HG03159 (cell line): ENCODE data around the gene ST6GAL1.

ENCODE experiments used
- ATAC-seq: cut with Tn5 transposase; IDR thresholded peaks from one replicate; pipeline ENCODE4 v1.9.1; 2021; ENCODE audit warnings: mild to moderate bottlenecking, moderate library complexity; ENCODE audit not compliant: unreplicated experiment

Gene ST6GAL1

DNA sequence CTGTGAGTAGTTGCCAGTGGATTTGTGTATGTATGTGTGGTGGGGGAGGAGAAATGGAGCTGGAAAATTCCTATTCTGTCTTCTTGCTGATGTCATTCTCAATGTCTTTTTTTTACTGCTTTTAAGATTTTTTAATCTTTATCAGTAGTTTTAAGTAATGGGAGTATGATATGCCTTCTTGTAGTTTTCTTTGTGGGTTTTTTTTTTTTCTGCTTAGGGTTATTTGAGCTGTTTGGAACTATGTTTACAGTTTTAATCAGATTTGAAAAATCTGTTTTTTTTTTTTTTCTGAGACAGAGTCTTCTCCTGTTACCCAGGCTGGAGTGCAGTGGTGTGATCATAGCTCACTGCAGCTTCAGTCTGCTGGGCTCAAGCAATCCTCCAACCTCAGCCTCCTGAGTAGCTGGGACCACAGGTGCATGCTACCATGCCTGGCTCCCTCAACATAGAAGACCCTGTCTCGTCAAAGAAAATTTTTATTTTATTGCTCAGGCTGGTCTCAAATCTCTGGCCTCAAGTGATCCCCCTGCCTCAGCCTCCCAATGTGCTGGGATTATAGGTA, 171.8 kb downstream of the ST6GAL1 start:
- no peak for ATAC-seq

GRCh38 chr3:187103251-187103650, 172.9 kb downstream of the ST6GAL1 start:
- no peak for ATAC-seq

- no peak for ATAC-seq
Observed at GRCh38 chr3:187104342-187104741, 174.0 kb downstream of the ST6GAL1 start.

GRCh38 chr3:187104933-187105332, 174.6 kb downstream of the ST6GAL1 start:
- no peak for ATAC-seq

- ATAC-seq = no peak
Observed at GRCh38 chr3:187105700-187106099, 175.4 kb downstream of the ST6GAL1 start.

GRCh38 chr3:187107989-187108388, 177.7 kb downstream of the ST6GAL1 start:
- no peak for ATAC-seq

DNA sequence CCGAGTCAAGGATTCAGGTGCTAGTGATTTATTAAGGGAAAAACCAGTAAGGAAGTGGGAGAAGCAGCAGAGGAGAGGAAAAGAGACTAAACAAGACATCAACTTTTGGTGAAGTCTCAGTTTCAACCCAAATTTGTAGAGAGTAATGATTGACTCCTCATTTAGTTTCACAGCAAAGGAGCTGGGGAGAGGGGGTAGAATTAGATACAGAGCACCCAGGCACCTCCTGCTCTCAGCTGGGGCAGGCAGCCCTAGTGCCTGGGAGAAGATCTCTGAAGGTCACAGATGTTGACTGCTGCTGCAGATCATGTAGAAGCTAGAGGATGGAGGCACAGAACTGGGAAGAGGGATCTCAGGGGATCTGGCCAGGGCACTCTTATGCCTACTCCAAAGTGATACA, 179.8 kb downstream of the ST6GAL1 start:
- ATAC-seq = no peak

DNA sequence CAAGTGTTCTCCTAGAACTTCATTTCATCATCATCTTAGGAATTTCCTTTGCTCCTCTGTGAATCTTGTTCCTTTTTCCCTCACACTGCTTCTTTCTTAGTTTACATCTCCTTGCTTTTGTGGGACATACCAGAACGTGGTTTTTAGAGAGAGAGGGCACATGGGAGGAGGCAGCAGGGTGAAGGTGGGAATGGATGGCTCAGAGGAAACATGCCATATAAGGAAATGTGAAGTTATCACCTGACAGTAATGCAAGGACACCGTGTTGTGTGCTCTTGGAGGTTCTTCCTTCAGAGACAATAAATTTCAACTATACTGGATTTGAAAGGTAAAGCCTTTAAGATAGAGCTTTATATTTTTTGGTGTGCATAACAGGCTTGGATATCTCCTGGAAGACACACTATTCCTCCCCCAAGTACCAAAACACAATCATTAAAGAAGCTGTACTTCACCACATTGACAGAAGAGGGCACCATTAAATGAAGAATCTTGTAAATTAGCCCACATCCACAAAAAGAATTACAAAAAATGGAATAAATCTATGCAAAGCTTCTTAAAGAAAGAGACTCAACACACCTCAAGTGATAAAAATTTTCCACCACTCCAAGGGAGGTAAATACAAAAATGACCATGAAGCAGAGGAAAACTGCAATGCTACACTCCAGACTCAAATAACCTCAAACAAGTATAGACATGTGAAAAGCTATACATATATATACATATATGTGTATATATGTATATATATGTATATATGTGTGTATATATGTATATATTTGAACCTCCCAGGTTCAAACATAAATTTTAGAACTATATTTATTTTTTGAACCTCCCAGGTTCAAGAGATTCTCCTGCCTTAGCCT, 182.8 kb downstream of the ST6GAL1 start:
- no peak for ATAC-seq

DNA sequence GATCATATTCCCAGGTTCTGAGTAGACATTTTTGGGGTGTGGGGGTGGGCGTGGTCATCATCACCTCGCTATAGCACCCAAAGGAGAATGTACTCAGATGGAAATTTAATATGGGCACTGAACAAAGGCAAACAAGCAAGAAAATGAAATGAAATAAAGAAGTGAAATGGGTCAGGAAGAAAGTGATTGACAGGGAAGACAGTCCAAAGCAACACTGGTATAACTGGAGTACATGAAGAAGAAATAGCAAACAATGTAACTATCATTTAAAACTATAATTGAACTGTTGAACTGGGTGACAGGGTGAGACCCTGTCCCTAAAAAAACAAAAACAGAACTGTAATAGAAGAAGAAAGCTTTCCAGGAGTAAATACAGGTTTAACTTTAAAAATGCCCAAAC, 184.2 kb downstream of the ST6GAL1 start:
- ATAC-seq = no peak

- ATAC-seq = no peak
Observed at GRCh38 chr3:187120326-187120725, 190.0 kb downstream of the ST6GAL1 start.

DNA sequence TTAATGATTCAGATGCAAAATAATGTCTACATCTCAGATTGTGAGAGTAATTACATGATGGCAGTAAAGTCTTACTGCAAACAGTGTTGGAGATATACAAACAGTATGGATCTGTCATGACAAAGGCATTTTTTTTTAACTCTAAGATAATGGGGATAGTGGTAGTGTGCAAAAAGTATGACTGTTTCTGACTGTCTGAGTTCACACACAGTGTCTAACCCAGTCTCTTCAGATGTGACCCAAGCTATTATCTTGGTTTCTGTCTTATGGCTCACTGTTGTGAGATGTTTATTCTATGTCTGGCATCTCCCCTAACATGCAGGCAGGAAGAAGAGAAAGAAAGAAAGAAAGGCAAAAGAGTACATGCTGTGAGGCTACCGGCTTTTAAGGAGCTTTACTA, 191.9 kb downstream of the ST6GAL1 start:
- ATAC-seq = no peak

DNA sequence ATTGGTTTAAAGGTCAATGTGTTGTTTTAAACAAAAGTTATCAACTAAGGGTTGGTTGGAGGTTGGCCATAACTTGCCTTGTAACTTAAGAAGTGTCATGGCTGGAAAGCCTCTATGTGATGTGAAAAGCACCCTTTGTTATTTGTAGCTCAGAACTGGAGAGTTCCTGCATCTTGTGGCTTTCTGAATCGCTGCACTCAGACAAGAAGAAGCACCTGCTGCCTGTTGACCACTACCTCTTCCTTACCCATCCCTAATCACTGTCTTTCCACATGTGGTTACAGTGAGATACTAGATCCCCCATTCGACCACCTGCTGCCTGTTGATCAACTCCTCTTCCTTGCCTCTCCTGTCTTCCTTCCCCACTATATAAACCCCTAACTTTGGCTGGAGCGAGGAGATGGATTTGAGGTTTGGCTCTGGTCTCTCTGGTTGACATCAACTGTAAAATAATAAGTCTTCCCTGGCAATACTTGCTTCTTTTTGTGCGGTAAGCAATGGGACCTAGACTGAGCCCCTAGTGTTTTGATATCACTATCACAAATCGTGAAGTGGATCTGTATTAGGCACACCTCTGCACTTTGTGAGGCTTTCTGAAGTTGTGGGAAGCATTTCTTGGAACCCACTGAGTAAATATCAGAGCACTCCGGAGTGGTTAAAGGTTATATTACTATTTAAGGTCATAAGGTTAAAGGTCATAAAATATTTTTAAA, 195.1 kb downstream of the ST6GAL1 start:
- ATAC-seq = peak; percentile 89
